22Rv1 (cell line): ENCODE results near the gene ATG4B.

Experiments used
- CTCF ChIP-seq: fragments of 450-650 bp; IDR thresholded peaks from 2 replicates; pipeline ENCODE4 v1.5.1; 2017; ENCODE audit warnings: mild to moderate bottlenecking
- ZFX ChIP-seq: fragments of 450-650 bp; IDR thresholded peaks from 2 replicates; pipeline ENCODE4 v1.6.1; 2017; ENCODE audit warnings: antibody characterized with exemption, borderline replicate concordance

- no peak for TF ChIP-seq CTCF
- TF ChIP-seq ZFX, result no peak
Observed at GRCh38 chr2:241657786-241658254, 20.3 kb downstream of the ATG4B start.
